ENCODE data around the gene MCTP1.

Gene MCTP1

DNA sequence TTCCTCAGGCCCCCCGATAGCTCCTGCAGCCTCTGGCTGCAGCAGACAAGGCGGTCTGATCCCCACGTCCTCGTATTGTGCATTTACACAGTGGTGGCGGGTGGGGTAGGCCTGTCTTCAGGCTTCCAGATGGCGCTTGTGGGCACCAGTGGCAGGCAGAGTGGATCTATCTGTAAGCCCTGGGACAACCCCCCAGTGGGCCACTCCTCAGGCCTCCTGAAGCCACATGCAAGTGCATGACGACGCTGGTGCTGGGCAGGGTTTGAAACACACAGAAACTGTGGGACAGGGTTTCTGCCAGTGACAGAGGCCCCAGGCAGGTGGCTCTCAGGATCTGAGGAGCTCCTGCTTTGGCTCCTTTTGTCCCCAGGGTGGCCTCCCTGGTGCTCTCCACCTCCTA lies 624.4 kb downstream of the MCTP1 start (continued):
- TF ChIP-seq PPARA (CRISPR knock-in tag; IDR thresholded peaks at IDR 0.05; ENCODE audit: borderline replicate concordance) = no peak
- no peak for TF ChIP-seq BACH2 (CRISPR knock-in tag; IDR thresholded peaks at IDR 0.05; ENCODE audit: borderline replicate concordance)
- no peak for TF ChIP-seq ISL1 (CRISPR knock-in tag; IDR thresholded peaks at IDR 0.05)
- TF ChIP-seq ZNF565 (CRISPR knock-in tag; conservative IDR thresholded peaks at IDR 0.05; ENCODE audit: low read depth) = no peak
- TF ChIP-seq SNAI2 (CRISPR knock-in tag; IDR thresholded peaks at IDR 0.05) = no peak

- TF ChIP-seq TCF4 (CRISPR knock-in tag; IDR thresholded peaks at IDR 0.05; ENCODE audit: borderline replicate concordance) (no peak), TOX (CRISPR knock-in tag; IDR thresholded peaks at IDR 0.05; ENCODE audit: borderline replicate concordance) (no peak), ZNF8 (CRISPR knock-in tag; IDR thresholded peaks at IDR 0.05) (no peak), RARB (CRISPR knock-in tag; IDR thresholded peaks at IDR 0.05) (no peak), ESRRG (CRISPR knock-in tag; IDR thresholded peaks at IDR 0.05) (no peak)
- ATAC-seq = no peak
These were observed 626.6 kb downstream of the MCTP1 start for GRCh38 chr5:94658272-94658671.

Measured in SK-N-SH treated with all-trans-retinoic acid at 6 μM for 48 hours (cell line).